Left ventricle myocardium superior (tissue), 1 donor: Measurements from ENCODE around the gene LDB3. TPM values are rescaled to one million over a fixed set of nuclear protein-coding genes. Genes with fewer than 3 reads are reported as not detected.
"Not testable (repeated sequence)": the region's sequence is repeated elsewhere in the genome, so short reads cannot be mapped to it uniquely, and the experiment has no call there.

Experiments
- ATAC-seq: fragments of 200-7000 bp; cut with Tn5 transposase; one replicate; pipeline ENCODE4 v1.9.1; 2020; ENCODE audit warnings: mild to moderate bottlenecking, moderate library complexity
- DNase-seq: peaks from one replicate; pipeline ENCODE4 v3.0.0-alpha.2; 2020
- intact Hi-C: fragments of 100-400 bp; cut with micrococcal nuclease; formaldehyde crosslinking; loops from one replicate; pipeline ENCODE4 v1.11.0; 2022
- long read RNA-seq: library from polyadenylated mRNA; unstranded; transcript quantifications from one replicate; pipeline ENCODE4 v2.0.0, GENCODE V29; 2021
- total RNA-seq: library from RNA; stranded (reverse); fragmentation: NEBNext Ultra II Directional; extraction: Animal tissue kit (Norgen Biotek cat#: 25700); gene quantifications from one replicate; pipeline ENCODE4 v1.2.1, GENCODE V29; 2021
- donor health status: DM: no; HTN: yes; CAD: no; lungs with severe emphysema.

LDB3 gene
- total RNA-seq, result 1,459 TPM
- long read RNA-seq, transcript LDB3-208 (7 exons, 1,664 nt), result major isoform, 12 of 1,518 reads
- long read RNA-seq, partial matches to known transcripts, result 829 of 1,518 reads
- long read RNA-seq, other reads (novel, unspliced or antisense), result 677 of 1,518 reads

GRCh38 chr10:86668297-86669165, at the start of gene LDB3:
LDB3 (plus strand) TSS chr10:86668511; CDS start chr10:86668692, 181 bp downstream.
- DNase-seq (peak; percentile 88), ATAC-seq (peak; percentile 44)
- intact Hi-C loops, result no loop called here

GRCh38 chr10:86628311-86628710, 40.0 kb upstream of the LDB3 start:
- ATAC-seq (no peak), DNase-seq (no peak)
- intact Hi-C loops, result no loop called here

GRCh38 chr10:86630079-86630478, 38.2 kb upstream of the LDB3 start:
- ATAC-seq (peak; percentile 83), DNase-seq (no peak)
- intact Hi-C loops, result no loop called here

GRCh38 chr10:86632009-86632800, 36.1 kb upstream of the LDB3 start:
- ATAC-seq (peak; percentile 84), DNase-seq (peak; percentile 79)
- intact Hi-C loops, result no loop called here

- peak; percentile 2 for ATAC-seq
- intact Hi-C loops, result no loop called here
- DNase-seq, result no peak
Measured at GRCh38 chr10:86632951-86633350, 35.4 kb upstream of the LDB3 start.

- ATAC-seq (no peak), DNase-seq (no peak)
- intact Hi-C loops, result no loop called here
Measured at GRCh38 chr10:86635402-86635801, 32.9 kb upstream of the LDB3 start.

- DNase-seq (no peak), ATAC-seq (no peak)
- intact Hi-C loops, result no loop called here
Measured at GRCh38 chr10:86636311-86636710, 32.0 kb upstream of the LDB3 start.

GRCh38 chr10:86642021-86642420, 26.3 kb upstream of the LDB3 start:
- intact Hi-C loops, result no loop called here
- DNase-seq (no peak), ATAC-seq (no peak)

GRCh38 chr10:86642499-86642898, 25.8 kb upstream of the LDB3 start:
- intact Hi-C loops, result no loop called here
- ATAC-seq (peak; percentile 38), DNase-seq (no peak)

- intact Hi-C loops, result no loop called here
- ATAC-seq, result peak; percentile 5
- DNase-seq, result peak; percentile 56
Measured at GRCh38 chr10:86644152-86644793, 24.0 kb upstream of the LDB3 start.

- intact Hi-C loops, result no loop called here
- ATAC-seq, result no peak
- no peak for DNase-seq
Measured at GRCh38 chr10:86644794-86645445, 23.4 kb upstream of the LDB3 start.

- intact Hi-C loops, result not testable (repeated sequence)
Measured at GRCh38 chr10:86645621-86646165, 22.6 kb upstream of the LDB3 start.

GRCh38 chr10:86646532-86646931, 21.8 kb upstream of the LDB3 start:
- ATAC-seq (no peak), DNase-seq (no peak)
- intact Hi-C loops, result no loop called here

More at GRCh38 chr10:86645621-86646165, 22.6 kb upstream of the LDB3 start:
- DNase-seq, ATAC-seq: not testable (repeated sequence)

GRCh38 chr10:86646933-86647332, 21.4 kb upstream of the LDB3 start:
- DNase-seq (no peak), ATAC-seq (no peak)
- intact Hi-C loops, result no loop called here

- ATAC-seq, result no peak
- no peak for DNase-seq
- intact Hi-C loops, result no loop called here
Measured at GRCh38 chr10:86647773-86648703, 20.3 kb upstream of the LDB3 start.

- peak; percentile 66 for ATAC-seq
- intact Hi-C loops, result no loop called here
Measured at GRCh38 chr10:86648704-86649427, 19.4 kb upstream of the LDB3 start.

More at GRCh38 chr10:86648704-86649427, 19.4 kb upstream of the LDB3 start:
- peak; percentile 58 for DNase-seq
